Measurements from ENCODE around the gene RAVER2. TPM values are rescaled to one million over a fixed set of nuclear protein-coding genes. Genes with fewer than 3 reads are reported as not detected.

The RAVER2 gene
- total RNA-seq, 1 experiment from 2014 or later, result 15.1 TPM

DNA sequence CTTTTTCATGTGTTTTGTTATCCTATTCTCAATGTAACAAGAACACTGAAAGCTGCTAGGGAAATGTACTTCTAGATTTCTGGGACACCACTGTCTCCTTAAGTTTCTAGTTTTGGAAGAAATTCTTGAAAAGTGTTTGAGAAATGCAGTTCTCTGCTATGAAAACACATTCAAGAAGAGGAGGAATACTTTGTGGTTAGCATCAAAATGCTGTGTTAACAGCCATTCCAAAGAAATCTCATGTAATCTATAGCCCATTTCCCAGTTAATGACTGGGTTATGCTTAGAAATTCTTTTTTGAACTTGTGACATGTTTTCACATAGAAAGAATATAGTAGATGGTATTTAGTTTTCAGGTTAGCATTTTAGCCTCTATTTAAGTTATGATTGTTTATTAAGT is 6.0 kb downstream of the RAVER2 start:
- no peaks in the 10 kb centered on the region for H3K27me3 ChIP-seq (ENCODE audit: control insufficient read depth, insufficient read depth, low read length)
- ChIA-PET POLR2A (no interaction called here), CTCF (no interaction called here)
- no peak for DNase-seq (ENCODE audit: low read depth, low spot score)
- intact Hi-C loops (cut with micrococcal nuclease; ENCODE audit: unreplicated experiment) (no loop called here), in situ Hi-C loops (cut with HindIII; ENCODE audit: low pct_unique_long_range_greater_than_20kb, low sequenced_read_pairs) (no loop called here)
- no peak for TF ChIP-seq CTCF (IDR thresholded peaks at IDR 0.05)
- no peak for TF ChIP-seq REST (IDR thresholded peaks at IDR 0.05; ENCODE audit: insufficient read depth in 1 of 2, low read depth in 2 of 2, low read length in 1 of 2)
- TF ChIP-seq POLR2AphosphoS5 (IDR thresholded peaks at IDR 0.05; ENCODE audit: low read depth, low read length), result no peak
- no peak for TF ChIP-seq TCF7L2 (IDR thresholded peaks at IDR 0.05; ENCODE audit: low read depth, low read length)
- no peak for TF ChIP-seq SIN3A (IDR thresholded peaks at IDR 0.05; ENCODE audit: borderline replicate concordance, insufficient read depth, low read depth, low read length)
- no peak overlapping the region for H3K4me3 ChIP-seq (ENCODE audit: low read depth in 2 of 2, low read length in 2 of 2)
- no peaks in the 10 kb centered on the region; the same call in 1 of the 2 replicates for H3K36me3 ChIP-seq (ENCODE audit: control insufficient read depth, insufficient read depth, low read length)
- peaks cover 18% of the 10 kb centered on the region for H3K4me1 ChIP-seq (ENCODE audit: control insufficient read depth, insufficient read depth, low read length)
- no peak for ATAC-seq
- no TSS peak for BruUV-seq (replicated peaks)
- no peak overlapping the region for H3K27ac ChIP-seq (ENCODE audit: low read length)
- no peaks in the 10 kb centered on the region for H3K9me3 ChIP-seq (ENCODE audit: control insufficient read depth, insufficient read depth, low read depth, low read length)

DNA sequence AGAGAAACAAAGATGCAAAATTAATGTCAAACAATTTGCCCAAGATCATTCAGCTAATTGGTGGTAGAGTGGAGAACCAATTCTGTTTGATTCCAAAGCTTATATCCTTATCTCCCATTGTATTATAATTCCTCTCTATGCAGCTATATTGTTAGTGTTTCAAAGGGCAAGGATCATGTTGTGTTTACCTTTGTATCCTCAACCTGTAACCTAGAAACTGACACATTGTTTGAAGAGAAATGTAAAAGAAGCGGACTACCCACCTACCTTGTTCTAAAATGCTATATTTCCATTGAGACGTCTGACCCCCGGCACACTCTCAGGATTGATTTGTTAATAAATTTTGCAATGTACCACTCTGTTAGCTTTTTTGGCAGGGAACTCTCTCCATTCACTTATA is 9.3 kb downstream of the RAVER2 start:
- H3K4me1 ChIP-seq (ENCODE audit: control insufficient read depth, insufficient read depth, low read length), result no peaks in the 10 kb centered on the region; the same call in 1 of the 2 replicates
- no peak overlapping the region for H3K27ac ChIP-seq (ENCODE audit: low read length)
- POLR2A ChIA-PET, result no interaction called here
- no TSS peak for BruUV-seq (replicated peaks)
- no peak for TF ChIP-seq POLR2AphosphoS5 (IDR thresholded peaks at IDR 0.05; ENCODE audit: low read depth, low read length)
- no peak for TF ChIP-seq CTCF (IDR thresholded peaks at IDR 0.05)
- TF ChIP-seq TCF7L2 (IDR thresholded peaks at IDR 0.05; ENCODE audit: low read depth, low read length), result no peak
- DNase-seq (ENCODE audit: low read depth, low spot score) (no peak), ATAC-seq (no peak)
- CTCF ChIA-PET, result interaction anchor here (0.5 kb wide), 1 partner anchor 641 kb away, joined by 5 read pairs; no protein-coding TSS in a partner anchor
- H3K9me3 ChIP-seq (ENCODE audit: control insufficient read depth, insufficient read depth, low read depth, low read length), result no peaks in the 10 kb centered on the region
- no peaks in the 10 kb centered on the region for H3K27me3 ChIP-seq (ENCODE audit: control insufficient read depth, insufficient read depth, low read length)
- in situ Hi-C loops (cut with HindIII; ENCODE audit: low pct_unique_long_range_greater_than_20kb, low sequenced_read_pairs) (no loop called here), intact Hi-C loops (cut with micrococcal nuclease; ENCODE audit: unreplicated experiment) (no loop called here)
- no peak overlapping the region for H3K4me3 ChIP-seq (ENCODE audit: low read depth in 2 of 2, low read length in 2 of 2)
- no peaks in the 10 kb centered on the region for H3K36me3 ChIP-seq (ENCODE audit: control insufficient read depth, insufficient read depth, low read length)
